ENCODE data around the gene LAMC2.

LAMC2 gene

GRCh38 chr1:183214021-183214970 lies 28.2 kb downstream of the LAMC2 start:
- no peak for DNase-seq (ENCODE audit: low read depth in 2 of 2)

- no peak for DNase-seq (ENCODE audit: low read depth in 2 of 2)
These were observed 29.1 kb downstream of the LAMC2 start for GRCh38 chr1:183215076-183215720.

- no peak for DNase-seq (ENCODE audit: low read depth in 2 of 2)
These were observed 29.9 kb downstream of the LAMC2 start for GRCh38 chr1:183215936-183216335.

GRCh38 chr1:183218027-183218618 lies 32.1 kb downstream of the LAMC2 start:
- no peak for DNase-seq (ENCODE audit: low read depth in 2 of 2)

- DNase-seq (ENCODE audit: low read depth in 2 of 2), result no peak
These were observed 33.0 kb downstream of the LAMC2 start for GRCh38 chr1:183218971-183219615.

GRCh38 chr1:183219616-183220009 lies 33.5 kb downstream of the LAMC2 start:
- no peak for DNase-seq (ENCODE audit: low read depth in 2 of 2)

GRCh38 chr1:183222909-183223308 lies 36.8 kb downstream of the LAMC2 start:
- DNase-seq (ENCODE audit: low read depth in 2 of 2), result no peak

- no peak for DNase-seq (ENCODE audit: low read depth in 2 of 2)
These were observed 37.4 kb downstream of the LAMC2 start for GRCh38 chr1:183223467-183223866.

GRCh38 chr1:183226361-183226760 lies 40.3 kb downstream of the LAMC2 start:
- DNase-seq (ENCODE audit: low read depth in 2 of 2), result no peak

GRCh38 chr1:183226963-183227362 lies 40.9 kb downstream of the LAMC2 start:
- DNase-seq (ENCODE audit: low read depth in 2 of 2), result no peak

- no peak for DNase-seq (ENCODE audit: low read depth in 2 of 2)
These were observed 41.6 kb downstream of the LAMC2 start for GRCh38 chr1:183227422-183228346.

- no peak for DNase-seq (ENCODE audit: low read depth in 2 of 2)
These were observed 42.5 kb downstream of the LAMC2 start for GRCh38 chr1:183228347-183229220.

GRCh38 chr1:183230413-183230812 lies 44.3 kb downstream of the LAMC2 start:
- DNase-seq (ENCODE audit: low read depth in 2 of 2), result no peak

GRCh38 chr1:183231545-183231944 lies 45.5 kb downstream of the LAMC2 start:
- no peak for DNase-seq (ENCODE audit: low read depth in 2 of 2)

- DNase-seq (ENCODE audit: low read depth in 2 of 2), result no peak
These were observed 47.0 kb downstream of the LAMC2 start for GRCh38 chr1:183233113-183233512.

GRCh38 chr1:183234660-183235476 lies 48.8 kb downstream of the LAMC2 start:
- peak; percentile 78 to 82 for DNase-seq (ENCODE audit: low read depth in 2 of 2)

- no peak for DNase-seq (ENCODE audit: low read depth in 2 of 2)
These were observed 49.4 kb downstream of the LAMC2 start for GRCh38 chr1:183235503-183235902.

GRCh38 chr1:183236158-183236725 lies 50.2 kb downstream of the LAMC2 start:
- DNase-seq (ENCODE audit: low read depth in 2 of 2), result no peak

- DNase-seq (ENCODE audit: low read depth in 2 of 2), result no peak
These were observed 51.0 kb downstream of the LAMC2 start for GRCh38 chr1:183237046-183237445.
